ENCODE results near the gene FOXP1. TPM values are rescaled to one million over a fixed set of nuclear protein-coding genes. Genes with fewer than 3 reads are reported as not detected.

Gene FOXP1
- total RNA-seq, 1 experiment from 2014 or later: 75.3 TPM

- TF ChIP-seq CTCF (conservative IDR thresholded peaks at IDR 0.05): no peak
- no peak overlapping the region for H3K27ac ChIP-seq (ENCODE audit: insufficient read length, low read depth, low read length)
- H3K27me3 ChIP-seq (ENCODE audit: insufficient read depth, low read length): no peaks in the 10 kb centered on the region
- WGBS (ENCODE audit: extremely low coverage, insufficient read length, low lambda C conversion rate): no CpG with 5 or more reads among the region's 8 CpGs
- H3K9me3 ChIP-seq (ENCODE audit: control insufficient read depth, low read depth, low read length): no peaks in the 10 kb centered on the region
- no peak overlapping the region for H2BK15ac ChIP-seq (ENCODE audit: low read depth, low read length)
- H3K4me1 ChIP-seq (ENCODE audit: insufficient read depth, low read length): no peaks in the 10 kb centered on the region
- H3K23me2 ChIP-seq (ENCODE audit: insufficient read length, low read depth, low read length, poor library complexity, severe bottlenecking): no peaks in the 10 kb centered on the region
- no peak overlapping the region for H2AK5ac ChIP-seq (ENCODE audit: insufficient read length, low read length)
- H3K18ac ChIP-seq (ENCODE audit: insufficient read length, low read depth, low read length): no peak overlapping the region
- DNase-seq: no peak
- no peak overlapping the region for H3T11ph ChIP-seq (ENCODE audit: low read length)
- no peaks in the 10 kb centered on the region for H3K79me1 ChIP-seq (ENCODE audit: insufficient read depth, low read depth, low read length, poor library complexity, severe bottlenecking)
- Mint-ChIP-seq H3K27ac (no peak overlapping the region; a peak in 1 of 7 replicates), H3K4me3 (no peak overlapping the region), H3K9me3 (no peaks in the 10 kb centered on the region), H3K4me1 (peaks cover 11 to 22% of the 10 kb centered on the region in 2 experiments), H3K36me3 (ENCODE audit: insufficient read depth in 1 of 3, low read depth in 3 of 3) (no peaks in the 10 kb centered on the region), H3K27me3 (ENCODE audit: low read depth) (no peaks in the 10 kb centered on the region)
- no peak overlapping the region for H2AFZ ChIP-seq (ENCODE audit: low read length)
- H3K56ac ChIP-seq (ENCODE audit: insufficient read length, low read depth, low read length): no peak overlapping the region
- no peak overlapping the region for H3K4me2 ChIP-seq (ENCODE audit: insufficient read depth, insufficient read length, low read length)
- H4K20me1 ChIP-seq (ENCODE audit: control insufficient read depth, insufficient read depth, insufficient read length): no peaks in the 10 kb centered on the region
- peaks cover 2% of the 10 kb centered on the region; the same call in 1 of the 2 replicates for H3K79me2 ChIP-seq (ENCODE audit: insufficient read depth, low read length)
- no peak overlapping the region for H3K9ac ChIP-seq (ENCODE audit: extremely low read depth, insufficient read length, low read length)
- H2BK12ac ChIP-seq (ENCODE audit: insufficient read length, low read depth, low read length): no peak overlapping the region
- H4K91ac ChIP-seq (ENCODE audit: insufficient read length, low read depth, low read length): no peak overlapping the region
- H2BK20ac ChIP-seq (ENCODE audit: low read depth, low read length, poor library complexity, severe bottlenecking): no peak overlapping the region
- no peak overlapping the region for H2BK5ac ChIP-seq (ENCODE audit: insufficient read length, low read length)
- H2BK120ac ChIP-seq (ENCODE audit: low read depth, low read length, poor library complexity, severe bottlenecking): no peak overlapping the region
- no peak overlapping the region for H4K8ac ChIP-seq (replicated peaks; ENCODE audit: insufficient read length, low read depth, low read length)
- H3K23ac ChIP-seq (ENCODE audit: insufficient read length, low read depth, low read length): no peak overlapping the region
- H3K4ac ChIP-seq (ENCODE audit: low read depth, low read length): no peak overlapping the region
- no peak overlapping the region for H4K5ac ChIP-seq (ENCODE audit: insufficient read length, low read depth, low read length)
- H3K14ac ChIP-seq (ENCODE audit: insufficient read depth, low read length): no peak overlapping the region; the same call in 1 of the 2 replicates
These were observed 17.6 kb downstream of the FOXP1 start for GRCh38 chr3:71565976-71566375.

Data from H9 (cell line).